ENCODE measurements around the gene FN1.

GRCh38 chr2:215361876-215362561 is 73.8 kb downstream of the FN1 start:
- TF ChIP-seq FOSL1 (IDR thresholded peaks at IDR 0.05; ENCODE audit: insufficient read depth, low read depth, low read length) (no peak), NRF1 (IDR thresholded peaks at IDR 0.05; ENCODE audit: low read depth, low read length) (no peak), EP300 (IDR thresholded peaks at IDR 0.05; ENCODE audit: borderline replicate concordance in 1 of 2, low read depth in 2 of 2, low read length in 2 of 2) (no peak), EZH2 (IDR thresholded peaks at IDR 0.05; ENCODE audit: low read depth, low read length, severe bottlenecking) (no peak), POLR2A (IDR thresholded peaks at IDR 0.05; ENCODE audit: control extremely low read depth in 1 of 2, low read depth in 2 of 2, low read length in 2 of 2) (no peak), SIN3A (conservative IDR thresholded peaks at IDR 0.05 in 1 of 2, IDR thresholded peaks at IDR 0.05 in 1 of 2; ENCODE audit: low read depth in 1 of 2, low read length in 2 of 2) (no peak), CTCF (IDR thresholded peaks at IDR 0.05; ENCODE audit: control extremely low read depth in 1 of 3, insufficient read depth in 1 of 3, low read depth in 1 of 3, low read length in 3 of 3) (no peak), SAP30 (IDR thresholded peaks at IDR 0.05; ENCODE audit: insufficient read depth, insufficient replicate concordance, low read length) (no peak), BACH1 (IDR thresholded peaks at IDR 0.05; ENCODE audit: low read length) (no peak), SP2 (IDR thresholded peaks at IDR 0.05; ENCODE audit: low read length) (no peak), POLR2AphosphoS5 (IDR thresholded peaks at IDR 0.05; ENCODE audit: low read depth, low read length) (no peak), ZNF274 (IDR thresholded peaks at IDR 0.05; ENCODE audit: borderline replicate concordance, extremely low read depth, low read length) (no peak), MAFK (IDR thresholded peaks at IDR 0.05; ENCODE audit: low read depth, low read length) (no peak), YY1 (IDR thresholded peaks at IDR 0.05; ENCODE audit: low read depth, low read length) (no peak)
